GM10266 (cell line): ENCODE results near the gene MVB12B.

Experiments used
- DNase-seq: peaks from one replicate; pipeline ENCODE4 v3.0.0; 2012; ENCODE audit errors: extremely low spot score
- TF ChIP-seq, protein P1 (sequence below): IDR thresholded peaks from 2 replicates; pipeline ENCODE4 v1.5.1; 2012; ENCODE audit warnings: mild to moderate bottlenecking, low read depth; ENCODE audit not compliant: control insufficient read depth, insufficient read depth; ENCODE audit errors: missing control alignments

MVB12B gene

DNA sequence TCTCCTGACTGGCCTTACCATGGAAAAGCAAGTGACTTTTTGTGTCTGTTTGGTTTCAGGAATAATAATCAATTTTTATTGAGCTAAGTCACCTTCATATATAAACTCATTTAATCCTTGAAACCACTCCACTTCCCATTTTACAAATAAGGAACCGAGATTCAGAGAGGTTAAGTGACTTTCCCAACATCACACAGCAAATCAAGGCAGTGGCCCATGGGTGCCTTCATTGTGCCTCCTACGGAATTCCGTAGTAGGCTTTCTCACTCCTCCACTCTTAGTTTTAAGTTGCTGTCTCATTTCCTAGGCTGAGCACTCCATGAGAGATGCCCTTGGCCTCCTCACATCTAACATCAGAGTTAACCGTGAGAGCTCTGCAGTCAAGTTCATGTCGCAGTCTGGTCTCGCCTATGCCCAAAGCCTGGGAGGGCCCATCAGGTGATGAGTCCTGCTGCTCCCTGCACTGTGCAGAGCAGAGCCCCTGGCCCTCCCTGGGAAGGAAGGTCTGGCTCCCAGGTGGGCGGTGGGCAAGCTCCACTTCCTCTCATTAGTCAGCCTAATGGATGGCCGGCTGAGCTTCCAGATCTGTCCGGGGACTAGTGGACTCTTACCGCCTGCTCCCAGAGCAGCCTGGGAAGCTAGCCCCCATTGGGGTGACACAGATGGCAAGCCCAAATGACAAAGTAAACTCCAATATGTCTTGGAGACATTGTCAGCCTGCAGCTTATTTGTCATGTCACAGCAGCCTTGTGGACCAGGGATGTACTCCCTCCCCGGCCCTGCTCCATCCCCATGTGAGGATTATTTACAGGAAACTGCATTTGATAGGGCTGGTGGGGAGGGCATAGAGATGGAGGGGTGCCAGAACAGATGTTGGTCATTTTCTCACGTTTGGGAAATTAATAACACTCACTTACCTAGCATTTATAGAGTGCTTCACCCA lies 123.4 kb downstream of the MVB12B start:
- DNase-seq: no peak
- TF ChIP-seq, protein P1, sequence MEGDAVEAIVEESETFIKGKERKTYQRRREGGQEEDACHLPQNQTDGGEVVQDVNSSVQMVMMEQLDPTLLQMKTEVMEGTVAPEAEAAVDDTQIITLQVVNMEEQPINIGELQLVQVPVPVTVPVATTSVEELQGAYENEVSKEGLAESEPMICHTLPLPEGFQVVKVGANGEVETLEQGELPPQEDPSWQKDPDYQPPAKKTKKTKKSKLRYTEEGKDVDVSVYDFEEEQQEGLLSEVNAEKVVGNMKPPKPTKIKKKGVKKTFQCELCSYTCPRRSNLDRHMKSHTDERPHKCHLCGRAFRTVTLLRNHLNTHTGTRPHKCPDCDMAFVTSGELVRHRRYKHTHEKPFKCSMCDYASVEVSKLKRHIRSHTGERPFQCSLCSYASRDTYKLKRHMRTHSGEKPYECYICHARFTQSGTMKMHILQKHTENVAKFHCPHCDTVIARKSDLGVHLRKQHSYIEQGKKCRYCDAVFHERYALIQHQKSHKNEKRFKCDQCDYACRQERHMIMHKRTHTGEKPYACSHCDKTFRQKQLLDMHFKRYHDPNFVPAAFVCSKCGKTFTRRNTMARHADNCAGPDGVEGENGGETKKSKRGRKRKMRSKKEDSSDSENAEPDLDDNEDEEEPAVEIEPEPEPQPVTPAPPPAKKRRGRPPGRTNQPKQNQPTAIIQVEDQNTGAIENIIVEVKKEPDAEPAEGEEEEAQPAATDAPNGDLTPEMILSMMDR: no peak

DNA sequence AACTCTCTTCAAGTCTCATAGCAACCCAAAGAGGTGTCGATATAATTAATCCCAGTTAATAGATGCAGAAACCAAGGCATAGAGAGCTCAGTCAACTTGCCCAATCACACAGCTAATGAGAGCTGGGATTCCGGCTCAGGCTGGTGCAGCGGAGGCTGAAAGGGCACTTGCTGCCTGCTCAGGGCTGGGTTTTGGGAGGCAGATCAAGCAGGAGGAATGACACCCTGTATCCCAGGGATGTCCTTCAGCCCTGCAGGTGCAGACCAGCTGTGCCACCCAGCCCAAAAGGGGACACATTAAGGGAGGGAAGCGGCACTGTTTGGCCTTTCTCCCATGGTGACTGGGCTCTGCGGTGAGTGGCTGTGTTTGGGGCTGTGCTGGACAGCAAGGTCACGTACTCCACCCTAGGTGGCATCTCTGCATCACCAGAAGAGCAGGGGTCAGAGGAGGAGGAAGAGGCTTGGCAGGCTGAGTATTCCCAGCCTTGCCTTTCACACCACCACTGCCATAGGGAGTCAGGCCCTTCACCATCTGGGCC lies 124.1 kb downstream of the MVB12B start:
- TF ChIP-seq, protein P1: no peak
- no peak for DNase-seq

DNA sequence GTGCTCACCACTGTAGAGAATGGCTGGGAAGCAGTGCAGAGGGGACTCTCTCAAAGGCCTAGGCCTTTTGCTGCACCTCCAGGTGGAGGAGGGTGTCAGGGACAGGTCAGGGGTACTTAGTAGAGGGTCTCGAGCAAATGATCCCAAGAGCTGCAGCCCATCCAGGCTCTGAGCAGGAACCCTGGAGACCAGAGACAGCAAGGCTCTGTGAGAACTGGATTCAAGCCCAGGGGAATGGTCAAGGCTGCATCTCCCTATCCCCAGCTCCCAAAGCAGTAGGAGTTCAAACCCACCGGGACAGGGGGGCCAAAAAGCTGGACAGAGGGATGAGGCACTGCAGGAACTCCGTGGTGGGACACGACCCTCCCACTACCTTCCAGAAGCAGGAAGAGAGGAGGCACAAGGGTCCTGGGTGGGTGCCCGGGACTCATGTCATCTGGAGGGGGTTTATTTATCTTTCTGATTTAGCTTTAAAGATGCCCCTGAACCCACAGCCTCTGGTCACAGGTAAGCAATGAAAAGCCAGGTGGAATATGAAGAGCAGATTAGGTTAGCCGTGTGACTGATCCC lies 124.8 kb downstream of the MVB12B start:
- TF ChIP-seq, protein P1: no peak
- no peak for DNase-seq

DNA sequence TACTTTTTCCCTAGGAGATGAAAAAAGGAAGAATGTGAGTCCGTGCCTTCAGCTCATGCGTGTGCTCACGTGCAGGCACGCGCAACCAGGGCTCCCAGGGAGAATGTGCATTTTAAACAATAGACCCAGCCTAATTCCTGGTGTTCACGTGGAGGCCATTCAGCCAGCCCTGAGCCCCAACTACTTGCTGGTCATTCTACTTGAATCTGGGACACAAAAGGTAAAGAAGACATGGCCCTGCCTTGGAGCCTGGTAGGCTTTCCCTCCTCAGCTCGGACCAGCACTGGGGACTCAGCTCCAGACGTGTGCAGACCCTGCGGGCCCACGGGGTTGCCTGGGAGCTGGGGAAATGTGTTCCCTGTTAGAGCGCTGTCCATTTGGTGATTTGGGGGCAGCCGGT lies 125.5 kb downstream of the MVB12B start:
- TF ChIP-seq, protein P1: no peak
- no peak for DNase-seq

DNA sequence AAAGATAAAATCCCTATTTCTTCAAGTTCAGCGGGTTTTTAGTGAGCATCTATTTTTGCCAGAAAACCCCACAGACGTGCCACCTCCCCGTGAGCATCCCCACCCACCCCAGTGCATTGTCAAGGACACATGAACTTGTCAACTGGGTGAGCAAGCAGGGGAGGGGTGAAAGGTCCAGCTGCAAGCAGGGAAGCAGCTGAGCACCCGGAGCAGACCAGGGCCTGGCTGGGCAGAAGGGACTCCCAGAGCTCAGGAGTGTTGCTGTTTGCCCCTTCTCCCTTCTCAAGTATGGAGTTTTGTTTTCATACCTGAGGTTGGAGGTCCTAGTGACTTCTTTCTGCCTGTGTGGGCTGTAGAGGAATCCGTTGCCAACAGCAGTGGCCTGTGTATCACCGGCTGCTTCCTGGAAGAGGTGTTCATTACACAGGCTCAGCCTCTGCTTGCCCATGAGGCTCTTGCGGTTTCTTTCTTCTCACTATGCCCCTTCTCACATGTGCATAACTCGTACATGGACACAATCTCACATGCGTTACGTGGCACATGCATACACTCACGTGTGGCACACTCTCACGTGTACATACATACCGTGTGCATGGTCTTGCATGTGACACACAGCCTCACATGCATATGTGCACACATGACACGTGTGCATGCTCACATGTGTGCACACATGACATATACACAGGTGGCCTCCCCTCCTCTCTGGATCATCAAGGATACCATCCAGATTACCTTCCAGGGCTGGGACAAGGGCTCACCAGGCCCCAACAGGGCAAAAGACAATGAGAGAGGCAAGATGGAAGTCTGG lies 126.7 kb downstream of the MVB12B start:
- no peak for DNase-seq
- TF ChIP-seq, protein P1: no peak

DNA sequence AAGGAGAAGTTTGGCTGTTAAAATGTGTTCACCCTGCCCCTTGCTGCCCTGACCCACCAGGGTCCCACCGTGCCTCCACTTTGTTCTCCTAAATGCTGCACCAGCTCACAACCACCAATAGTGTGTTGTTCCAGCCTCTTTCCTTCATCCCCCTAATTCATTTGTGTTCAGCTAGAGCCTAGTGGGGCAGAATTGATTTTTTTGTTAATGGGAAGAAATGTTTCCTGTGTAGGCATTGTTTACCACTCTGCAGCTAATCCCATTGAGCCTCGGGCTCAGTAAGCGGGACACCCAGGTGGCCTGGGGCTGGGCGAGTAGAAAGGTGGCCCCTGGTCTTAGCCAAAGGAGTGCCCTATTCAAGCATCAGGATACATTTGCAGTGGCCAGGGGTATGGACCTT lies 127.6 kb downstream of the MVB12B start:
- DNase-seq: no peak
- TF ChIP-seq, protein P1: no peak

DNA sequence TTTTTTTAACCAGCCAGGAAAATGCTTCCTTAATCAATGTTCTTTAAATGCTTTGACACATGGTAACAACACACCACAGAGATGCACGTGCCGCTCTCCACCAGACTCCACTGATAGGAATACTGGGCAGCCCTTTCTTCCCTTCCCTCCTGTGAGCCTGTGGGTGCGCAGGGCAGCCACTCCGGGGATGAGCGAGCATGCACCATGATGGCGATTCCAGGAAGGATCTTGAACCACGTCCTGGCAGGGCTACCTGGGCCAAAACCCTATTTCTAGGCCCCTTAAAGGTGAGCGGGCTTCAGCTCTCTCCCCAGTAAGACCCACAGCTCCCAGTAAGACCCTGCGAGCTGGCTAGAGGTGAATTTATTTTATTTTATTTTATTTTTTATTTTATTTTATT lies 128.2 kb downstream of the MVB12B start:
- TF ChIP-seq, protein P1: no peak
- no peak for DNase-seq
